Naive thymus-derived CD4-positive, alpha-beta T cell (primary cell): ENCODE results near the gene DNAH9. TPM values are rescaled to one million over a fixed set of nuclear protein-coding genes. Genes with fewer than 3 reads are reported as not detected.

Source experiments
- ATAC-seq: fragments of 150-1000 bp; cut with Tn5 transposase; 2 replicates; pipeline ENCODE4 v1.10.0; 2021; ENCODE audit warnings: mild to moderate bottlenecking, moderate library complexity
- CTCF ChIA-PET: fragments of 350-600 bp; sonication (Branson Sonifier 250); formaldehyde crosslinking; loops from one replicate; lab custom pipeline; 2021; ENCODE audit warnings: antibody characterized with exemption; lab: Charles Lee
- POLR2A ChIA-PET: fragments of 350-600 bp; sonication (Branson Sonifier 250); formaldehyde crosslinking; loops from one replicate; lab custom pipeline; 2021; ENCODE audit warnings: antibody characterized with exemption, inconsistent platforms; lab: Charles Lee
- DNase-seq, 9 donors: peaks; one replicate each; pipeline versions ENCODE4 v3.0.0 to v3.0.0-alpha.2; 2020 to 2022; ENCODE audit warnings: mixed read lengths in 1 of 9
- H3K27ac ChIP-seq: one replicate; pipeline ENCODE4 v1.7.0; 2013; ENCODE audit warnings: mild to moderate bottlenecking, low read depth, low read length, moderate library complexity
- H3K27me3 ChIP-seq, 2 donors: one replicate each; pipeline ENCODE4 v1.7.0; 2013; ENCODE audit warnings: low read length in 2 of 2, mild to moderate bottlenecking in 2 of 2, moderate library complexity in 2 of 2; ENCODE audit not compliant: control insufficient read depth in 2 of 2, insufficient read depth in 2 of 2
- H3K36me3 ChIP-seq, 3 experiments: 1 replicate in 2 of 3; 2 replicates in 1 of 3; pipeline ENCODE4 v1.7.0; 2013; ENCODE audit warnings: low read length in 3 of 3, mild to moderate bottlenecking in 3 of 3, moderate library complexity in 1 of 3; ENCODE audit not compliant: insufficient read depth in 3 of 3, control insufficient read depth in 2 of 3
- H3K4me1 ChIP-seq, 2 donors: one replicate each; pipeline ENCODE4 v1.7.0; 2013; ENCODE audit warnings: low read length in 2 of 2, mild to moderate bottlenecking in 2 of 2, moderate library complexity in 1 of 2; ENCODE audit not compliant: control insufficient read depth in 2 of 2, insufficient read depth in 2 of 2
- H3K4me3 ChIP-seq: 2 replicates; pipeline ENCODE4 v1.7.0; 2013; ENCODE audit warnings: mild to moderate bottlenecking, low read length
- H3K9me3 ChIP-seq, 3 experiments: 1 replicate in 2 of 3; 2 replicates in 1 of 3; pipeline ENCODE4 v1.7.0; 2013; ENCODE audit warnings: low read length in 3 of 3; ENCODE audit not compliant: control insufficient read depth in 2 of 3
- H3K27ac Mint-ChIP-seq, 9 donors: one replicate each; pipeline ENCODE4 v1.8.0; 2020 to 2022; ENCODE audit warnings: mixed read lengths in 9 of 9, mild to moderate bottlenecking in 8 of 9, moderate library complexity in 5 of 9, inconsistent platforms in 2 of 9
- H3K27me3 Mint-ChIP-seq, 5 donors: one replicate each; pipeline ENCODE4 v1.8.0; 2021 to 2022; ENCODE audit warnings: mixed read lengths in 5 of 5, mild to moderate bottlenecking in 1 of 5
- H3K36me3 Mint-ChIP-seq, 5 donors: one replicate each; pipeline ENCODE4 v1.8.0; 2020 to 2022; ENCODE audit warnings: mixed read lengths in 5 of 5, mild to moderate bottlenecking in 3 of 5, inconsistent platforms in 1 of 5
- H3K4me1 Mint-ChIP-seq, 7 donors: one replicate each; pipeline ENCODE4 v1.8.0; 2020 to 2022; ENCODE audit warnings: mixed read lengths in 7 of 7, mild to moderate bottlenecking in 3 of 7, inconsistent platforms in 1 of 7
- H3K4me3 Mint-ChIP-seq, 10 donors: one replicate each; pipeline ENCODE4 v1.8.0; 2020 to 2022; ENCODE audit warnings: mild to moderate bottlenecking in 10 of 10, mixed read lengths in 10 of 10, moderate library complexity in 6 of 10, inconsistent platforms in 2 of 10
- H3K9me3 Mint-ChIP-seq, 11 donors: one replicate each; pipeline ENCODE4 v1.8.0; 2020 to 2022; ENCODE audit warnings: mixed read lengths in 11 of 11, mild to moderate bottlenecking in 4 of 11, inconsistent platforms in 1 of 11, moderate library complexity in 1 of 11
- intact Hi-C, 2 donors: fragments of 100-400 bp; cut with micrococcal nuclease; formaldehyde crosslinking; loops; one replicate each; pipeline ENCODE4 v1.15.1; 2023
- polyA plus RNA-seq, 2 donors: library from polyadenylated mRNA; unstranded; fragments of 300-500 nt; fragmentation: Illumina TruSeq; gene quantifications; one replicate each; pipeline ENCODE4 v1.2.3, GENCODE V29; 2021
- total RNA-seq, 6 experiments: library from RNA in 5 of 6; stranded (reverse) in 5 of 6; gene quantifications; 1 replicate in 5 of 6; 2 replicates in 1 of 6; pipeline ENCODE4 v1.2.3 and lab custom pipeline; 2021 to 2026

Gene DNAH9
- total and polyA plus RNA-seq, 7 experiments from 2014 or later: not detected

DNA sequence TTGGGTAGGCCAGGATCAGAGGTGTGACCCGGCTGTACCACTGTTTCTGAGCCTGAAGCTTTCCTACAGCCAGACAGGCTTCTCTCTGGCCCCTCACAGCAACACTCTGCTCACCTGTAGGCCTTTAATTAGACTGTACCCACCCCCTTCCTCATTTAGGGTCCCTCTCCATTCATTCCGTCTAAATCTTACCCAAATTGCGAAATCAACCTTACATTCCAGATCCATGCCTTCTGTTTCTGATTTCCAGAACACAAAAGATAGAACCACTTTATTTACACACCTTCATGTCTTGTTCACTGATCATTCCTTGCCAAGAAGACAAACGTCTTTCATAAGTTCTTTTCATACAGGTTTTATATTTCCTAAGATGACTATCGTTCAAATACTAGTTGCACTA is 238.2 kb downstream of the DNAH9 start:
- POLR2A ChIA-PET: no interaction called here
- Histone ChIP-seq H3K4me3 (no peak overlapping the region), H3K4me1 (no peaks in the 10 kb centered on the region), H3K27ac (no peak overlapping the region), H3K9me3 (no peaks in the 10 kb centered on the region), H3K27me3 (no peaks in the 10 kb centered on the region), H3K36me3 (no peaks in the 10 kb centered on the region)
- Mint-ChIP-seq H3K27me3 (peaks cover 0 to 23% (median 4%) of the 10 kb centered on the region in 5 donors), H3K9me3 (peaks cover 0 to 16% (median 4%) of the 10 kb centered on the region in 11 donors), H3K4me3 (no peak overlapping the region), H3K36me3 (no peaks in the 10 kb centered on the region), H3K4me1 (no peaks in the 10 kb centered on the region), H3K27ac (no peak overlapping the region)
- DNase-seq (no peak), ATAC-seq (no peak)
- intact Hi-C loops: no loop called here
- CTCF ChIA-PET: no interaction called here

DNA sequence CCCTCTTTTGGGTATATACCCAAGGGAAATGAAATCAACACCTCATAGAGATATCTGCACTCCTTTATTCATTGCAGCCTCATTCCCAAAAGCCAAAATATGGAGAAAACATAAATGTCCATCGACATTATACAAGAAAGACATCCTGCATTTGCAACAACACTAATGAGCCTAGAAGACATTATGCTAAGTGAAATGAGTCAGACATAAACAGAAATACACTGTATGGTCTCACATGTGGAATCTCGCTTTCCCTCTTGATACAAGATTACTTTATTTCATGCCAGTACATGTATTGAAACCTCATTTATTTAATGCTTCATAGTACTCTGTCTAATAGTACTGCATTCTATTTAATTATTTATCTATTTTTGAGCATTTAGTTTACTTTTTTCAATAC is 241.8 kb downstream of the DNAH9 start:
- Histone ChIP-seq H3K27me3 (no peaks in the 10 kb centered on the region), H3K27ac (no peak overlapping the region), H3K4me3 (no peak overlapping the region), H3K36me3 (no peaks in the 10 kb centered on the region), H3K4me1 (no peaks in the 10 kb centered on the region), H3K9me3 (no peaks in the 10 kb centered on the region)
- no peak overlapping the region for H3K4me3 Mint-ChIP-seq
- no peak overlapping the region for H3K27ac Mint-ChIP-seq
- ChIA-PET CTCF (no interaction called here), POLR2A (no interaction called here)
- H3K4me1 Mint-ChIP-seq: no peaks in the 10 kb centered on the region
- ATAC-seq (no peak), DNase-seq (no peak)
- H3K9me3 Mint-ChIP-seq: peaks cover 0 to 9% (median 3%) of the 10 kb centered on the region in 11 donors
- intact Hi-C loops: no loop called here
- H3K27me3 Mint-ChIP-seq: peaks cover 0 to 10% (median 4%) of the 10 kb centered on the region in 5 donors
- H3K36me3 Mint-ChIP-seq: no peaks in the 10 kb centered on the region

- Mint-ChIP-seq H3K27ac (no peak overlapping the region), H3K4me1 (no peaks in the 10 kb centered on the region), H3K9me3 (peaks cover 0 to 6% (median 3%) of the 10 kb centered on the region in 11 donors), H3K36me3 (no peaks in the 10 kb centered on the region), H3K4me3 (no peak overlapping the region), H3K27me3 (peaks cover 0 to 6% (median 4%) of the 10 kb centered on the region in 5 donors)
- ChIA-PET CTCF (no interaction called here), POLR2A (no interaction called here)
- no peak for ATAC-seq
- intact Hi-C loops: no loop called here
- no peaks in the 10 kb centered on the region for H3K9me3 ChIP-seq
- H3K36me3 ChIP-seq: no peaks in the 10 kb centered on the region
- H3K27me3 ChIP-seq: no peaks in the 10 kb centered on the region
- H3K4me1 ChIP-seq: no peaks in the 10 kb centered on the region
- H3K27ac ChIP-seq: no peak overlapping the region
- no peak for DNase-seq
- H3K4me3 ChIP-seq: no peak overlapping the region
Measured at GRCh38 chr17:11840831-11841230, 242.6 kb downstream of the DNAH9 start.

- Histone ChIP-seq H3K4me1 (no peaks in the 10 kb centered on the region), H3K27ac (no peak overlapping the region), H3K27me3 (no peaks in the 10 kb centered on the region), H3K4me3 (no peak overlapping the region), H3K36me3 (no peaks in the 10 kb centered on the region), H3K9me3 (no peaks in the 10 kb centered on the region)
- H3K36me3 Mint-ChIP-seq: no peaks in the 10 kb centered on the region
- peaks cover 3 to 35% (median 18%) of the 10 kb centered on the region in 11 donors for H3K9me3 Mint-ChIP-seq
- ATAC-seq: no peak
- H3K27me3 Mint-ChIP-seq: peaks cover 0 to 20% (median 15%) of the 10 kb centered on the region in 5 donors
- H3K4me1 Mint-ChIP-seq: no peaks in the 10 kb centered on the region
- H3K27ac Mint-ChIP-seq: peak overlapping the region in 1 of 9 donors; percentile 31
- H3K4me3 Mint-ChIP-seq: no peak overlapping the region
- intact Hi-C loops: no loop called here
- ChIA-PET CTCF (interaction anchor here (0.7 kb wide), 1 partner anchor 719 kb away, joined by 3 read pairs; no protein-coding TSS in a partner anchor), POLR2A (no interaction called here)
- no peak for DNase-seq
Measured at GRCh38 chr17:11848330-11848729, 250.1 kb downstream of the DNAH9 start.

DNA sequence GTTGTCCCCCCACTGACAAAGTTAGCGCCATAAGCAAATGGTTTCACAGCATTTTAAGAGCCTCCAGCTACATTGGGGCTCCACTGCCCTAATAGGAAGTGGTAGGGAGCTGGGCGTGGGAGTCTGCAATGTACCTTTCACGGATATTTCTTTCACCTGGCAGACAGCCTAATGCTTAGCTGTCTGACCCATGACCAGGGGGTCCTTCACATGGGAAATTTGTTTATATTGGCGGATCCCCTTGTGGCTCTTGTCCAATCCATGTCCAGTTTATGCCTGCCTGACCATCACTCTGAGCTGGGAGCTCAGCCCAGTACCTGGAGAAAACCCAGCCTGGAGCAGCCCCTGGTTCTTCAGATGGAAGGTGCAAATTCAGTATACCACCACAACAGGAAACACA is 254.0 kb downstream of the DNAH9 start:
- no peaks in the 10 kb centered on the region for H3K36me3 ChIP-seq
- H3K27ac Mint-ChIP-seq: no peak overlapping the region
- H3K4me3 Mint-ChIP-seq: no peak overlapping the region
- H3K27me3 ChIP-seq: no peaks in the 10 kb centered on the region
- no peak for ATAC-seq
- H3K27ac ChIP-seq: no peak overlapping the region
- no peaks in the 10 kb centered on the region for H3K4me1 Mint-ChIP-seq
- H3K27me3 Mint-ChIP-seq: peaks cover 0 to 26% (median 15%) of the 10 kb centered on the region in 5 donors
- H3K36me3 Mint-ChIP-seq: no peaks in the 10 kb centered on the region
- ChIA-PET CTCF (no interaction called here), POLR2A (no interaction called here)
- intact Hi-C loops: no loop called here
- peaks cover 3 to 28% (median 14%) of the 10 kb centered on the region in 11 donors for H3K9me3 Mint-ChIP-seq
- no peak for DNase-seq
- no peaks in the 10 kb centered on the region for H3K4me1 ChIP-seq
- no peaks in the 10 kb centered on the region for H3K9me3 ChIP-seq
- H3K4me3 ChIP-seq: no peak overlapping the region

- Mint-ChIP-seq H3K4me3 (no peak overlapping the region), H3K27ac (no peak overlapping the region), H3K9me3 (peaks cover 3 to 28% (median 10%) of the 10 kb centered on the region in 11 donors), H3K27me3 (peaks cover 0 to 26% (median 15%) of the 10 kb centered on the region in 5 donors), H3K36me3 (no peaks in the 10 kb centered on the region), H3K4me1 (no peaks in the 10 kb centered on the region)
- H3K4me3 ChIP-seq: no peak overlapping the region
- no peak overlapping the region for H3K27ac ChIP-seq
- POLR2A ChIA-PET: no interaction called here
- no peaks in the 10 kb centered on the region for H3K27me3 ChIP-seq
- intact Hi-C loops: no loop called here
- CTCF ChIA-PET: no interaction called here
- DNase-seq (no peak), ATAC-seq (no peak)
- no peaks in the 10 kb centered on the region for H3K4me1 ChIP-seq
- no peaks in the 10 kb centered on the region for H3K36me3 ChIP-seq
- H3K9me3 ChIP-seq: no peaks in the 10 kb centered on the region
Measured at GRCh38 chr17:11852912-11853311, 254.6 kb downstream of the DNAH9 start.

GRCh38 chr17:11853321-11854151 is 255.3 kb downstream of the DNAH9 start:
- H3K4me3 Mint-ChIP-seq: no peak overlapping the region
- no peak overlapping the region for H3K27ac ChIP-seq
- H3K36me3 Mint-ChIP-seq: no peaks in the 10 kb centered on the region
- H3K27me3 ChIP-seq: no peaks in the 10 kb centered on the region
- CTCF ChIA-PET: no interaction called here
- peaks cover 0 to 26% (median 15%) of the 10 kb centered on the region in 5 donors for H3K27me3 Mint-ChIP-seq
- H3K9me3 Mint-ChIP-seq: peaks cover 5 to 25% (median 10%) of the 10 kb centered on the region in 11 donors
- H3K36me3 ChIP-seq: no peaks in the 10 kb centered on the region
- no peak overlapping the region for H3K4me3 ChIP-seq
- intact Hi-C loops: no loop called here
- H3K4me1 Mint-ChIP-seq: no peaks in the 10 kb centered on the region
- no peak overlapping the region for H3K27ac Mint-ChIP-seq
- no peaks in the 10 kb centered on the region for H3K4me1 ChIP-seq
- ATAC-seq (no peak), DNase-seq (no peak)
- no peaks in the 10 kb centered on the region for H3K9me3 ChIP-seq
- POLR2A ChIA-PET: no interaction called here
